Lower leg skin (tissue), 3 donors: ENCODE results near the gene TUBB1.

Experiments used
- CTCF ChIP-seq, 3 donors: fragments of 450-650 bp; IDR thresholded peaks; one replicate each; pipeline ENCODE4 v1.5.1; 2016; ENCODE audit warnings: antibody characterized with exemption in 3 of 3, mild to moderate bottlenecking in 3 of 3, moderate library complexity in 2 of 3
- POLR2A ChIP-seq, 2 donors: fragments of 450-650 bp; IDR thresholded peaks; one replicate each; pipeline ENCODE4 v1.6.1; 2016 to 2017; ENCODE audit warnings: antibody characterized with exemption in 2 of 2, mild to moderate bottlenecking in 1 of 2, moderate library complexity in 1 of 2

DNA sequence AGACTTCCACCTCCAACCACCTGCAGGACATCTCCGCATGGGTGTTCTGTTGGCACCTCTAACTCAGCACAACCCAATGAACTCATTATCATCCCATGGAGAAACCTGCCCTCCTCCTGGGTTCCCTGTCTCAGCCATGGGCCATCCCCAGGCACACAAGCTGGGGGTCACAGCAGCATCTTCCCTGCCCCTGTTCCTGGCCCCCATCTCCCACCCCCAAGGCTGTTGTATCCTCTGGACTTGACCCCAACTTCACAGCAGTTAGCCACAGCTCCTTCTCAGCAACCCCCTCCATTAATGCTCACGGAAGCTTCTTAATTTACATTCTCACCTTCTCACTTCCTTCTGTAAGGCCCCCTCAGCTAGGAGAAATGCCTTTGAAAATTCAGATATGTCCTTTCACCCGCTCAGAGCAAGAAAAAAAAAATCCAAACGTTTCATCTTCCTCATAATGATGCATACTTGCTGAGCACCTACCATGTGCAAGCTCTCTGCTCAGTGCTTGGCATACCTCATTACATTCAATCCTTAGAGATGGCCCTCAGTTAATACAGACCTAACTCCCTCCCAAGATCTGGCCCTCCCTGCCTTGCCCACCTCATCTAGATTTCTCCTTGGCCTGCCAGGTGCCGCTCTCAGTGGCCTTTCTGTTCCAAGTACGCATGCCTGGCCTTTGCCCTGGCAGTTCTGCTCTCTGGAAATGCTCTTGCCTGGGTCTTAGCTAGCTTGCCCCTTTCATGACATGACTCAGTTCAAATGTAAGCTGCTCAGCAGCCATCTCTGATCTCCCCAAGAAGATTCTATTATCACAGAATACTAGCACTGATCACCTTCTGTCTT is 40.7 kb upstream of the TUBB1 start:
- TF ChIP-seq CTCF (IDR thresholded peaks at IDR 0.05) (no peak), POLR2A (IDR thresholded peaks at IDR 0.05) (no peak)
